ENCODE data around the gene SLC52A3.
"Not testable (repeated sequence)": the region's sequence is repeated elsewhere in the genome, so short reads cannot be mapped to it uniquely, and the experiment has no call there.

SLC52A3 gene

DNA sequence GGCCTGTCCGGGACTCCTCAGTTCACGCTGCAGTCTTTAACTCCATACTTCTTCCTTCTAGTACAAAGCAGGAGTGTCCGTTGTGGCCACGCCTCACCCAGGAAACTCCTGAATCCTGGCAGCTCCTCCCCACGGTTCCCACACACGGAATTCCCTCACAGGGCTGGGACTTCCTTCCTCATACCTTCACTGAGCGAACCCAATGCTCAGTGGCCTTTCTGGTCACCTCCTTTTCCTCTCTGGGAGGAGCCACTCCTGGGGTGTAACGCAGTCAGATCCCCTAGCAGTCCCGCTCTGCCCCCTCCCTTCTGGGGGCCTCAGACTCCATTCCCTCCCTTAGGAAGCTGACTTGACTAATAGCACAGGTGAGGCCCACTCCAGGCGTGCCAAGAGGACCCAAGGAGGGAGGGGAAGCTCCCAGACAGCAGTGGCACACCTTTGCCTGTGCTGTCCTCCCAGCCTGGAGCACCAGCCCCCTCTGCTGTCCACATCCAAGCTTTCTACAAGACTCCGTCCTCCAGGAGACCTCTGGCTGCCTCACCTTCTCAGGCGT is at the start of gene SLC52A3:
SLC52A3 (minus strand) TSS at position 75 of the 553 bp plus-strand sequence. CDS start 2,726 bp downstream, outside the sequence.
- DNase-seq: no peak

GRCh38 chr20:815914-816606 is 47.8 kb upstream of the SLC52A3 start:
- peak; percentile 85 for DNase-seq

GRCh38 chr20:815226-815625 is 46.9 kb upstream of the SLC52A3 start:
- DNase-seq: no peak

GRCh38 chr20:813390-813789 is 45.1 kb upstream of the SLC52A3 start:
- no peak for DNase-seq

DNA sequence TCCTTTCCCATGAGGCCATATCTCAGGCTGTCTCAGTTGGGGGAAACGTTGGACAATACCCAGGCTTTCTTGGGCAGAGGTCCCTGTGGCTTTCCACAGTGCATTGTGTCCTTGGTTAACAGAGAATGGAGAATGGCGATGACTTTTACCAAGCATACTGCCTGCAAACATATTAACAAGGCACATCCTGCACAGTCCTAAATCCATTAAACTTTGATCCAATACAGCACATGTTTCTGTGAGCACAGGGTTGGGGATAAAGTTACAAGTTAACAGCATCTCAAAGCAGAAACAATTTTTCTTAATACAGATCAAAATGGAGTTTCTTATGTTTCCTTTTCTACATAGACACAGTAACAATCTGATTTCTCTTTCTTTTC is 44.1 kb upstream of the SLC52A3 start:
- not testable (repeated sequence) for DNase-seq

DNA sequence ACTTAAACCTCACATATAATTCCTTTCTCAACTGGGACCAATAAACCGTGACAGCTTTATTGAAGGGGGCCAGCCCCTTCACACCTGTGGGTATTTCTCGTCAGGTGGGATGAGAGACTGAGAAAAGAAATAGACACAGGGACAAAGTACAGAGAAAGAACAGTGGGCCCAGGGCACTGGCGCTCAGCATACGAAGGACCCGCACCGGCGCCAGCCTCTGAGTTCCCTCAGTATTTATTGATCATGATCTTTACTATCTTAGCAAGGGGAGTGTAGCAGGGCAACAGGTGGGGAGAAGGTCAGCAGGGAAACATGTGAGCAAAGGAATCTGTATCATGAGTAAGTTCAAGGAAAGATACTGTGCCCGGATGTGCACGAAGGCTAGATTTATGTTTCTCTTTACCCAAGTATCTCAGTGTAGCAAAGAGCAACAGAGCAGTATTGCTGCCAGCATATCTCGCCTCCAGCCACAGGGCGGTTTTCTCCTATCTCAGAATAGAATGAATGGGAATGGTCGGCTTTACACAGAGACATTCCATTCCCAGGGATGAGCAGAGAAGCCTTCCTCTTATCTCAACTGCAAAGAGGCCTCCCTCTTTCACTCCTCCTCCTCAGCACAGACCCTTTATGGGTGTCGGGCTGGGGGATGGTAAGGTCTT is 43.6 kb upstream of the SLC52A3 start:
- DNase-seq: not testable (repeated sequence)

GRCh38 chr20:805713-806112 is 37.4 kb upstream of the SLC52A3 start:
- no peak for DNase-seq

- DNase-seq: no peak
Measured at GRCh38 chr20:801678-802077, 33.4 kb upstream of the SLC52A3 start.

DNA sequence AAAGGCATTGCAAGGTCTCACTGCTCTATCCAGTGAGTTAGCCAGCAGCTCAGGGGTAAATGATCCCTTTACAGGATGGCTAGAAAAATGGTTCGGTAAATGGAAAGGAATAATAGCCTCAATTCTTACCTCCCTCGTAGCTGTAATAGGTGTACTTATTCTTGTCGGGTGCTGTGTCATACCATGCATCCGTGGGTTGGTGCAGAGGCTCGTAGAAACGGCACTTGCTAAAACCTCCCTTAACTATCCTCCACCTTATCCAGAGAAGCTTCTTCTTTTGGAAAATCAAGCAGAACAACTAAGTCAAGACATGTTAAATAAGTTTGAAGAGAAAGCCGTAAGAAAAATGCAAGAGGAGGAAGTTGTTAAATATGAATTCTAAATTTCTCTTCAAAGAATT is 31.7 kb upstream of the SLC52A3 start:
- DNase-seq: not testable (repeated sequence)

GRCh38 chr20:798746-799145 is 30.4 kb upstream of the SLC52A3 start:
- not testable (repeated sequence) for DNase-seq

DNA sequence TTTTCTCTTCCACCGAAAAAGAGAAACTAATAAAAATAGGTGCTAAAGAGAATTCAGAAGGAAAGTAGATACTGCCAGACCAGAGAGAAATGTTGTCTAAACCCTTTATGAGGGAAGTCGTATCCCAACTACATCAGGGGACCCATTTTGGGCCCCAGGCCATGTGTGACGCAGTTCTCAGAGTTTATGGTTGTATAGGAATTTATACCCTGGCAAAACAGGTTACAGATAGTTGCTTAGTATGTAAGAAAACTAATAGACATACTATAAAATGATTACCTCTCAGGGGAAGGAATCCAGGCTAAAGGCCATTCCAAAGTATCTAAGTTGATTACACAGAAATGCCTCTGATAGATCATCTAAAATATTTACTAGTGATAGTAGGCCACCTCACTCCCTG is 28.6 kb upstream of the SLC52A3 start:
- DNase-seq: no peak

- no peak for DNase-seq
Measured at GRCh38 chr20:792248-792647, 23.9 kb upstream of the SLC52A3 start.

- DNase-seq: no peak
Measured at GRCh38 chr20:791056-791455, 22.8 kb upstream of the SLC52A3 start.

DNA sequence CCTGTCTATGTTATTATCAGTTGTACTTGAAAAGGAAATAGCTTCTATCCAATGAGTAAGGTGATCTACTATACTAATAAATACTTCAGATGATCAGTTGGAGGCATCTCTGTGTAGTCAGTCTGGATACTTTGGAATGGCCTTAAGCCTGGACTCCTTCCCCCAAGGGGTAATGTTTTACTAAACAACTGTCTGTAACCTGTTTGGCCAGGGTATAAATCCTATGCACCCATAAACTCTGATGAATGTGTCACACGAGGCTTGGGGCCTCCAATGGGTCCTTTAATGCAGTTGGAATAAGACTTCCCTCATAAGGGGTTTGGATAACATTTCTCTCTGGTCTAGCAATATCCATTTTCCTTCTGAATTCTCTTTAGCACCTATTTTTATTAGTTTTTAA is 19.5 kb upstream of the SLC52A3 start:
- DNase-seq: no peak

DNA sequence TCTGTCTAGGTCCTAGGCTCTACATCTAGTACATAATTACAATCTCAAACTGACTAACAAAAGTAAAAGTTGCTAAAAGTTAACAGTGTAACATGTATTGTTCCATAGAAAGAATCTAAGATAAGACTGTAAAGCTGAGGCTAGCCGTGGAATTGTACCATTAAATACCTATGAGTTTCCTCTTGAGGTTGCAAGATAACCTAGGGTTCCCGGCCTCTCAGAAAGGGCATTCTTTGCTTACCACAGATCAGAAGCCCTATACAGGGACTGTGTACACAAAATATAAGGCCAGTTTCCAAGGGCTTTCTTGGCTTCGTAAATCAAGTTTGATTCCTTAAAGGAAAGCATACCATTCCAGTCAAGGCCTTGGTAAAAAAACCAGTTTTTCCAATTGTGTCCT is 11.5 kb upstream of the SLC52A3 start:
- DNase-seq: no peak

DNA sequence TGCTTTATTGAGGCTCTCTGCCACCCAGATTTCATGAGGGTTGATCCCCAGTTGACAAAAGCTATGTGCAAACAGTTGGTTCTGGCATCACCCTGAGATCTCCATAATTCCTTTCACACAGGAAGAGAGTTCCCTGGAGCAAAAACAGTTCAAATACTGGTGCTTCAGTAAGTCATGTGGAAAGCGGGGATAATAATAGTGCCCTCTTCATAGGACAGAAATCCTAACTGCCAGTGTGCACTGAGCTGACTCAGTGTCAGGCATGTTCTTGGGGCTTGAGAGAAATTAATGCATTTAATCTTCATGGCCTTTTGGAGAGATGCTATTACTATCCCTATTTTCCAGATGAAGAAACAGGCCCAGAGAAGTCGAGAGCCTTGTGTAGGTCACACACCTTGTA is 7.9 kb upstream of the SLC52A3 start:
- DNase-seq: no peak

GRCh38 chr20:775679-776135 is 7.4 kb upstream of the SLC52A3 start:
- no peak for DNase-seq

DNA sequence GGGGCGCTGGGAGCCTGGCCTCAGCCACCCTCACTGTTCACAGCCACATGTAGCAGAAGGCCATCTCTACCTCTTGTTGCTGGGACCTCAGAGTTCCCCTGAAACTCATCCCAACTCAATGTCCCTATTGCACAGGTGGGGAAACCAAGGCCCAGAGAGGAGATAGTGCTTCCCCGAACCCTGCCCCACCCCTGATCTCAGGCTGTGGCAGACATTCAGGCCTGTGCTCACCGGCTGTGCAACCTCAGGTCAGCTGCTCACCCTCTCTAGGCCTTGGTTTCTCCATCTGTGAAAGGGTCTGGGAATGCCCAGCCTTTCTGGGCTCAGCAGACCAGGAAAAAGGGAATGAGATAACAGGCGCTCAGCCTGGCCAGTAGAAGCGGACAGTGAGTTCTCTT is 6.4 kb upstream of the SLC52A3 start:
- DNase-seq: no peak

- no peak for DNase-seq
Measured at GRCh38 chr20:774016-774659, 5.8 kb upstream of the SLC52A3 start.

DNA sequence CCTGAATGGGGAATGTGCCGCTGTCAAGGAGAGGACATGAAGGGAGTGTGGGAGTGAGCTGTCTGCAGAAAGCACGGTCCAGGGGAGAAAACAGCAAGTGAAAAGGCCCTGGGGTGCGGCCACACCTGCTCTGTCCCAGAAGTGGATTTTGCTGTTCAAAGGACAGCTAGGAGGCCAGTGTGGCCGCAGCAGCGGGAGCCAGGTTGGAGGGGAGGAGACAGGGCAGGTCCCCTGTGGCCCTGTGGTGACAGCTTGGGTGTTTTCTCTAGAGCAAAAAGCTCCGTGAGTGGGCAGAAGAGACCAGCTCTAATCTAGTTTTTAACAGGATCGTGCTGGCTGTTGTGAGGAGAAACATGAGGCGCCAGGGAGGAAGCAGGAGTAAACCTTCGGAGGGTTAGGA is 4.5 kb upstream of the SLC52A3 start:
- no peak for DNase-seq

- no peak for DNase-seq
Measured at GRCh38 chr20:771741-772464, 3.6 kb upstream of the SLC52A3 start.

GRCh38 chr20:770691-771090 is 2.4 kb upstream of the SLC52A3 start:
- DNase-seq: no peak

GRCh38 chr20:766906-767305 is 1.4 kb downstream of the SLC52A3 start:
- no peak for DNase-seq

All from activated CD8-positive, alpha-beta memory T cell treated with anti-CD3 and anti-CD28 coated beads for 24 hours (primary cell).